Endodermal cell (in vitro differentiated cells): ENCODE data around the gene ARFRP1. TPM values are rescaled to one million over a fixed set of nuclear protein-coding genes. Genes with fewer than 3 reads are reported as not detected.

Experiments used
- DNase-seq: peaks from one replicate; pipeline ENCODE4 v3.0.0-alpha.2; 2017
- H3K27ac ChIP-seq: 2 replicates; pipeline ENCODE4 v1.5.1; 2013; ENCODE audit warnings: mild to moderate bottlenecking, low read depth, low read length, moderate library complexity
- H3K27me3 ChIP-seq: 2 replicates; pipeline ENCODE4 v1.6.1; 2013; ENCODE audit warnings: mild to moderate bottlenecking, low read length, moderate library complexity; ENCODE audit not compliant: insufficient read depth, control insufficient read depth, poor library complexity, severe bottlenecking
- H3K36me3 ChIP-seq: 2 replicates; pipeline ENCODE4 v1.7.0; 2013; ENCODE audit warnings: mild to moderate bottlenecking, low read length, moderate library complexity; ENCODE audit not compliant: control insufficient read depth, insufficient read depth
- H3K4me1 ChIP-seq: one replicate; pipeline ENCODE4 v1.7.0; 2013; ENCODE audit warnings: low read length; ENCODE audit not compliant: control insufficient read depth, insufficient read depth
- H3K4me3 ChIP-seq: 2 replicates; pipeline ENCODE4 v1.5.1; 2013; ENCODE audit warnings: mild to moderate bottlenecking, low read length, moderate library complexity
- H3K9ac ChIP-seq: 2 replicates; pipeline ENCODE4 v1.6.1; 2013; ENCODE audit warnings: mild to moderate bottlenecking, low read length, moderate library complexity; ENCODE audit not compliant: poor library complexity, severe bottlenecking; ENCODE audit errors: extremely low read depth
- H3K9me3 ChIP-seq: 2 replicates; pipeline ENCODE4 v1.6.1; 2013; ENCODE audit warnings: mild to moderate bottlenecking, low read length, moderate library complexity; ENCODE audit not compliant: control insufficient read depth
- H3K27ac Mint-ChIP-seq: 2 replicates; pipeline ENCODE4 v1.8.0; 2020; ENCODE audit warnings: mixed read lengths
- H3K27me3 Mint-ChIP-seq: 2 replicates; pipeline ENCODE4 v1.8.0; 2021; ENCODE audit warnings: mild to moderate bottlenecking, mixed read lengths; ENCODE audit not compliant: insufficient read depth
- H3K36me3 Mint-ChIP-seq: 2 replicates; pipeline ENCODE4 v1.8.0; 2020; ENCODE audit warnings: low read depth, mixed read lengths
- H3K4me1 Mint-ChIP-seq: 2 replicates; pipeline ENCODE4 v1.8.0; 2020; ENCODE audit warnings: mixed read lengths
- H3K4me3 Mint-ChIP-seq: 2 replicates; pipeline ENCODE4 v1.8.0; 2020; ENCODE audit warnings: mild to moderate bottlenecking, moderate library complexity, mixed read lengths
- H3K9me3 Mint-ChIP-seq: 2 replicates; pipeline ENCODE4 v1.8.0; 2020; ENCODE audit warnings: mild to moderate bottlenecking, mixed read lengths
- CTCF ChIP-seq: fragments of 200-600 bp; sonication (generic); conservative IDR thresholded peaks from 2 replicates; pipeline ENCODE4 v1.5.0; 2021; ENCODE audit warnings: antibody characterized with exemption, mild to moderate bottlenecking
- WGBS, 2 experiments: methylation state at CpG; one replicate each; pipeline versions ENCODE4 v1.1.5 to v1.1.7; 2013; ENCODE audit warnings: missing lambda C conversion rate in 2 of 2, mixed read lengths in 1 of 2; ENCODE audit not compliant: insufficient coverage in 1 of 2, insufficient read length in 1 of 2; 5-methylcytosine and 5-hydroxymethylcytosine counted together
- total RNA-seq, 2 donors: library from RNA; stranded (reverse); fragmentation: NEBNext Ultra II Directional in 1 of 2; extraction: Animal tissue kit (Norgen Biotek cat#: 25700) in 1 of 2; gene quantifications; 2 replicates in 1 of 2; 3 replicates in 1 of 2; pipeline ENCODE4 v1.2.1, GENCODE V29; 2021

The ARFRP1 gene
- total RNA-seq, 2 donors from 2014 or later: 41.6 to 46.2 TPM

- Mint-ChIP-seq H3K27me3 (peaks cover 1% of the 10 kb centered on the region), H3K4me3 (no peak overlapping the region), H3K9me3 (no peaks in the 10 kb centered on the region), H3K4me1 (no peaks in the 10 kb centered on the region), H3K27ac (no peak overlapping the region), H3K36me3 (peaks cover 17% of the 10 kb centered on the region)
- H3K27me3 ChIP-seq: no peaks in the 10 kb centered on the region
- H3K27ac ChIP-seq: no peak overlapping the region
- H3K4me1 ChIP-seq: peaks cover 8% of the 10 kb centered on the region
- no peak overlapping the region for H3K9ac ChIP-seq
- no peak overlapping the region for H3K4me3 ChIP-seq
- peaks cover 26% of the 10 kb centered on the region for H3K36me3 ChIP-seq
- H3K9me3 ChIP-seq: no peaks in the 10 kb centered on the region
- peak; percentile 76 for DNase-seq
- WGBS, 2 experiments: 59 to 69% methylated on average over 22 to 30 of the region's 30 CpGs
- no peak for TF ChIP-seq CTCF
Measured at GRCh38 chr20:63736893-63737694, 29.3 kb upstream of the ARFRP1 start.

- WGBS, 2 experiments: 90 to 93% methylated on average over 19 to 31 of the region's 31 CpGs
- H3K36me3 ChIP-seq: peaks cover 26% of the 10 kb centered on the region
Measured at GRCh38 chr20:63735859-63736718, 28.3 kb upstream of the ARFRP1 start, which contains the start of gene LIME1. Gene LIME1 (plus strand): TSS chr20:63736664. CDS start chr20:63737550, 886 bp downstream.

More at GRCh38 chr20:63735859-63736718, 28.3 kb upstream of the ARFRP1 start, which contains the start of gene LIME1:
- Mint-ChIP-seq H3K27ac (no peak within 1 kb of the TSS), H3K36me3 (peaks cover 17% of the 10 kb centered on the region), H3K4me1 (no peaks in the 10 kb centered on the region), H3K9me3 (no peaks in the 10 kb centered on the region), H3K4me3 (no peak within 1 kb of the TSS), H3K27me3 (peaks cover 1% of the 10 kb centered on the region)
- Histone ChIP-seq H3K4me3 (no peak within 1 kb of the TSS), H3K27ac (no peak within 1 kb of the TSS), H3K27me3 (no peaks in the 10 kb centered on the region), H3K4me1 (peaks cover under 1% of the 10 kb centered on the region), H3K9ac (no peak within 1 kb of the TSS), H3K9me3 (no peaks in the 10 kb centered on the region)
- no peak for TF ChIP-seq CTCF
- peak; percentile 48 for DNase-seq
